ENCODE results near the gene BMPR1B.

GRCh38 chr4:95093460-95093859, 335.7 kb downstream of the BMPR1B start:
- TF ChIP-seq CTCF (IDR thresholded peaks at IDR 0.05; ENCODE audit: insufficient read depth, low read length) (no peak), POLR2AphosphoS5 (IDR thresholded peaks at IDR 0.05; ENCODE audit: low read depth) (no peak), REST (IDR thresholded peaks at IDR 0.05; ENCODE audit: insufficient replicate concordance, low read depth) (no peak)

Measured in HL-60 (cell line).